Brain microvascular endothelial cell (primary cell): ENCODE results near the gene CNR1.
A peak's percentile ranks its signal among the peaks of the same experiment; 100 is the strongest.

ENCODE experiments used
- DNase-seq: peaks from one replicate; pipeline ENCODE4 v3.0.0-alpha.2; 2020
- H3K27ac ChIP-seq: fragments of 250-450 bp; sonication (Bioruptor Pico); 2 replicates; pipeline ENCODE4 v1.5.1; 2020; ENCODE audit warnings: mild to moderate bottlenecking, moderate library complexity
- H3K27me3 ChIP-seq: fragments of 250-450 bp; sonication (Bioruptor Pico); replicated peaks from 2 replicates; pipeline ENCODE4 v1.5.1; 2020; ENCODE audit warnings: mild to moderate bottlenecking
- H3K36me3 ChIP-seq: fragments of 250-450 bp; sonication (Bioruptor Pico); replicated peaks from 2 replicates; pipeline ENCODE4 v1.5.1; 2020; ENCODE audit warnings: mild to moderate bottlenecking
- H3K4me3 ChIP-seq: 2 replicates; pipeline ENCODE4 v1.5.1; 2011; ENCODE audit warnings: low read depth, mild to moderate bottlenecking, control low read depth, low read length, moderate library complexity
- CTCF ChIP-seq: IDR thresholded peaks from 2 replicates; pipeline ENCODE4 v1.5.1; 2011; ENCODE audit warnings: low read depth, mild to moderate bottlenecking, moderate library complexity, low read length, control low read depth, inconsistent platforms; ENCODE audit errors: missing control alignments
- in situ Hi-C: cut with HindIII; loops from 2 replicates; pipeline ENCODE4 v1.10.0; 2017; ENCODE audit warnings: low sequenced_read_pairs, low pct_ligation_motif_present

The CNR1 gene

DNA sequence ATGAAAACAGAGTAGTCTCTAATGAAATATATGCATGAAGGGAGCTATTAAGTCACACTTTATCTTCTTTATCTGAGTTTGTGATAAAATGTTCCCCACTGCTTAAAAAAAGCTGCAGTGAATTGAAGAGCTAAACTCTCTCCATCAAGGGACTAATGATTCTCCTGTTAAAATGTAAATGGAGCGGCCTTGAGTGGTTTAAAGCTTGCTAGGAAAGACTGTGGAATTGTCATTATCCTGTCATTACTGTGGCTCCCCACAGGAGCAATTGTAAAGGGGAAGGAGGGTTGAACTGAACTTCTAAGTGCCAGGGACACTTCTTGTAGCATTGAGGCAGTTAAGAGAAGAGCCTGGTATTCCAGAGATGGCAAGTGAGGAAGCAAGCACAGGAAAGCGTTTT is 17.3 kb upstream of the CNR1 start:
- in situ Hi-C loops = no loop called here
- no peak for TF ChIP-seq CTCF
- no peak overlapping the region for H3K27ac ChIP-seq
- no peaks in the 10 kb centered on the region for H3K36me3 ChIP-seq
- no peak for DNase-seq
- no peaks in the 10 kb centered on the region for H3K27me3 ChIP-seq
- H3K4me3 ChIP-seq = no peak overlapping the region

DNA sequence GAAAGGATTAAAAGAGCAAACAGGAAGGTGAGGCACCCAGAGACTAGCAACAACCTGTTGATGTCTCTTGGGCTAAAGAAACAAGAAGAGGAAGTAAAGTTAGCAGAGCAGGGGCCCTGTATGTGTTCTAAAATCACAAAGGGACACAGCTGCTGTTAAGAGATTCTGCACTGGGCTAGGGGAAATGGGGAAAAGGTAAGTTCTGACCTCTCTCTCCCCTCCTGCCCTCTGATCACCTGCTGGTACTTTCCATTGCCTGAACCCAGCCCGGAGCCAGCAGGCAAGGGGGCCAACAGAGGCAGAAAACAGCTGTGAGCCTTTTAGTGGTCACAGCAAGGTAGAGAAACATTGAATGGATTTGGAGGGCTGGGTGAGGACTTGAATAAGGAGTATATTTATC is 13.5 kb upstream of the CNR1 start:
- no peak for DNase-seq
- TF ChIP-seq CTCF = no peak
- in situ Hi-C loops = no loop called here
- H3K36me3 ChIP-seq = no peaks in the 10 kb centered on the region
- H3K27me3 ChIP-seq = no peaks in the 10 kb centered on the region
- H3K27ac ChIP-seq = no peak overlapping the region
- no peak overlapping the region for H3K4me3 ChIP-seq

GRCh38 chr6:88177961-88178464 is 11.9 kb upstream of the CNR1 start:
- Histone ChIP-seq H3K36me3 (no peaks in the 10 kb centered on the region), H3K4me3 (no peak overlapping the region), H3K27me3 (no peaks in the 10 kb centered on the region), H3K27ac (no peak overlapping the region)
- in situ Hi-C loops = no loop called here
- peak; percentile 65 for DNase-seq
- TF ChIP-seq CTCF = no peak

GRCh38 chr6:88174906-88175305 is 8.8 kb upstream of the CNR1 start:
- no peak for DNase-seq
- no peak for TF ChIP-seq CTCF
- in situ Hi-C loops = no loop called here
- H3K36me3 ChIP-seq = no peaks in the 10 kb centered on the region
- H3K4me3 ChIP-seq = no peak overlapping the region
- H3K27ac ChIP-seq = no peak overlapping the region
- H3K27me3 ChIP-seq = no peaks in the 10 kb centered on the region

DNA sequence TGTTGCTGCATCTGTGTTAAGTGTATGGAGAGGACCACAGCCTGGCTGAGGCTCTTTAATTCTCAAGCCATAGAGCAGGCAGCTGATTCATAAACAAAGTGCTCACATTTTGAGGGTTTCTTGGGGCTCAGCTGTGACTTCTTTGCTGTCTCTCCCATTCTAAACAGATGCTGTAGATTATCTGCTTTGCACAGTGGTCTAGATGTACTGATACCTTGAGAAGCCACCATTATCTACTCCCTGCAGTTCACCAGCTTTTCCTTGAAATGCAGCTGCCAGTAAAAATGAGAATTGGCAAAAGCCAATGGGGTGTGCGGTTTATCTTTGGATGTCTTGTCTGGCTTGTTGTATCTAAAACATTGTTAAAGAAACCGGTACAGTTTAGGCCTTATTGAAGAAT is 5.2 kb upstream of the CNR1 start:
- no peak for TF ChIP-seq CTCF
- DNase-seq = no peak
- H3K4me3 ChIP-seq = no peak overlapping the region
- no peaks in the 10 kb centered on the region for H3K36me3 ChIP-seq
- in situ Hi-C loops = no loop called here
- no peaks in the 10 kb centered on the region for H3K27me3 ChIP-seq
- H3K27ac ChIP-seq = no peak overlapping the region

DNA sequence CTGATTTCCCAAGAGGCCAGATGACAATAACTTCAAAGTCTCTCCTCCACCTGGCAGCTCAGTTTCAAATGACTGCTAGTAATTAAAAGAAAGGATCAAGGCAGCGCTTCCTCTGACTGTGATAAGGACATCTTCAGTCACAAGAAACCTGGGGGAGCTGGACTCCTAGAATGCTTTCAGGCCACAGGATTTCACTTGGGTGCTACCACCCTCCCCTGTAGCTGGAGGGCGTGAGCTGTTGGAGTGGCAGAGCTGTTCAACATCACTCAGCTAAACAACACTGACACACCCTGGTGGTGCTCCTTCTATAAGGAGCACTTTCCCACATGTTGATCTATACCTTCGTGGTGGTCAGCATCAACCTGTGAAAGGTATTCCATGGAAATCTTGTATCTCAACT is 2.2 kb upstream of the CNR1 start:
- DNase-seq = no peak
- Histone ChIP-seq H3K27me3 (no peaks in the 10 kb centered on the region), H3K4me3 (no peak overlapping the region), H3K27ac (no peak overlapping the region), H3K36me3 (no peaks in the 10 kb centered on the region)
- TF ChIP-seq CTCF = no peak
- in situ Hi-C loops = no loop called here
